GM06990 (cell line): ENCODE results near the gene PSD4.

Experiments
- DNase-seq: peaks from one replicate; pipeline ENCODE4 v3.0.0-alpha.2; 2011; ENCODE audit not compliant: insufficient read length; ENCODE audit errors: extremely low read depth
- H3K27me3 ChIP-seq: replicated peaks from 2 replicates; pipeline ENCODE4 v1.6.0; 2011; ENCODE audit warnings: low read length; ENCODE audit not compliant: control insufficient read depth, insufficient read depth
- H3K36me3 ChIP-seq: 2 replicates; pipeline ENCODE4 v1.5.1; 2011; ENCODE audit warnings: low read length; ENCODE audit not compliant: control insufficient read depth, insufficient read depth
- H3K4me3 ChIP-seq: replicated peaks from 2 replicates; pipeline ENCODE4 v1.5.1; 2011; ENCODE audit warnings: low read depth, mild to moderate bottlenecking, control low read depth, low read length
- CTCF ChIP-seq: IDR thresholded peaks from 2 replicates; pipeline ENCODE4 v1.5.1; 2011; ENCODE audit warnings: low read length, control low read depth, mild to moderate bottlenecking, inconsistent platforms; ENCODE audit not compliant: insufficient read depth, poor library complexity, severe bottlenecking

The PSD4 gene

GRCh38 chr2:113217455-113218282 is 43.9 kb downstream of the PSD4 start:
- no peak overlapping the region for H3K4me3 ChIP-seq
- H3K36me3 ChIP-seq: no peaks in the 10 kb centered on the region
- no peaks in the 10 kb centered on the region; the same call in 1 of the 2 replicates for H3K27me3 ChIP-seq
- no peak for DNase-seq
- TF ChIP-seq CTCF: no peak

DNA sequence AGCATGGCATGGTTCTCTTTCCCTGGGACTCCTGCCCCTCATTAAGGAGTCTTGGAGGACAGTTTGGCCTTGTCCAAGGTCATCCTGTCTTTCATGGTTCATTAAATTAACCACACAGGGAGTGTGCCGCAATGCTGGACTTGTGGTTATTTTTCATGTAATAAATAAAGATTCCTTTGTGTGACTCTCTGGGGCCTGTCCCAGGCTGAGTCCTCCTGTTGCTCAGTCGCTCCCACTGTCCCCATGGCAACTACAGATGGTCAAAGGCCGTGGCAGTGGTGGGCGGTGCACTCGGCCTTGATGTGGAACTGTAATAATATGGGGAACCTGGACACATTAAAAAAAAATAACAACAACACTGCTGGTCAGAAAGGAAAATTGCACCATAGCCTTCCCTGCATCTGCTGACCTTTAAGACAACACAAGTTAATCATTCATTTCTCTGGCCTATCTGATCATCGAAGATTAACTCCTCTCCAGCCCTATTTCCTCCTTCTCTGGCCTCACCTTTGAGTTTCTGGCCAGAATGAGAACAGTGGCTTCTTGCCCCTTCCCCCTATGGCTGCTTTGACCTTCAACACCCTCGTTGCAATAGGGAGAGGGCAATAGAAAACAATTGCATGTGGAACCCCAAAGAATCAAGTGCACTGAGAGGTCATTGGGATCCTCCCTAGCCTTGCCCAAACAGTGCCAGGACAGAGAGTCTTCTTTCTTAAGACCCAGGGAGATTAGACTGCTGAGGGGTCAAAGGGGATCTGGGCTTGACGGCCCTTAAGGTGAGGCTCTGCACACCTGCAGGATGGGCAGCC is 44.7 kb downstream of the PSD4 start:
- Histone ChIP-seq H3K4me3 (no peak overlapping the region), H3K36me3 (no peaks in the 10 kb centered on the region), H3K27me3 (no peaks in the 10 kb centered on the region; the same call in 1 of the 2 replicates)
- no peak for TF ChIP-seq CTCF
- no peak for DNase-seq

DNA sequence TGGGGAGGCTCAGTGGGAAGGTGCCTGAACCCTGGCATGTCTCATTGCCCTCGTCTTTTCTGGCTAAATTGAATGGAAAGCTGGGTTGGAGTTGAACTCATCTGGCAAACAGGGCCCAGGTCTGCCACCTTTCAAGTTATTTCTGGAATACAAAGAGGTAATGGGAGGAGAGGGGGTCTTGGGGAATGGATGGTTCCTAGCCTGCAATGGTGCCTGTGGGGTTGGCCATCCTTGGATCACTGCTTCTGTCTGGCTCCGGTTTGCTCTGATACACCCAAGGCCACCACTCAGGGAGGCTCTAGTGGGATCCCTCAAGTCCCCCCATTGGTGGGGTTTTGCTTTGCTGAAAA is 45.3 kb downstream of the PSD4 start:
- Histone ChIP-seq H3K36me3 (no peaks in the 10 kb centered on the region), H3K27me3 (no peaks in the 10 kb centered on the region; the same call in 1 of the 2 replicates), H3K4me3 (no peak overlapping the region)
- DNase-seq: no peak
- TF ChIP-seq CTCF: no peak

GRCh38 chr2:113219525-113219888 is 45.7 kb downstream of the PSD4 start:
- no peak overlapping the region for H3K4me3 ChIP-seq
- H3K36me3 ChIP-seq: no peaks in the 10 kb centered on the region
- DNase-seq: no peak
- H3K27me3 ChIP-seq: no peaks in the 10 kb centered on the region; the same call in 1 of the 2 replicates
- no peak for TF ChIP-seq CTCF

DNA sequence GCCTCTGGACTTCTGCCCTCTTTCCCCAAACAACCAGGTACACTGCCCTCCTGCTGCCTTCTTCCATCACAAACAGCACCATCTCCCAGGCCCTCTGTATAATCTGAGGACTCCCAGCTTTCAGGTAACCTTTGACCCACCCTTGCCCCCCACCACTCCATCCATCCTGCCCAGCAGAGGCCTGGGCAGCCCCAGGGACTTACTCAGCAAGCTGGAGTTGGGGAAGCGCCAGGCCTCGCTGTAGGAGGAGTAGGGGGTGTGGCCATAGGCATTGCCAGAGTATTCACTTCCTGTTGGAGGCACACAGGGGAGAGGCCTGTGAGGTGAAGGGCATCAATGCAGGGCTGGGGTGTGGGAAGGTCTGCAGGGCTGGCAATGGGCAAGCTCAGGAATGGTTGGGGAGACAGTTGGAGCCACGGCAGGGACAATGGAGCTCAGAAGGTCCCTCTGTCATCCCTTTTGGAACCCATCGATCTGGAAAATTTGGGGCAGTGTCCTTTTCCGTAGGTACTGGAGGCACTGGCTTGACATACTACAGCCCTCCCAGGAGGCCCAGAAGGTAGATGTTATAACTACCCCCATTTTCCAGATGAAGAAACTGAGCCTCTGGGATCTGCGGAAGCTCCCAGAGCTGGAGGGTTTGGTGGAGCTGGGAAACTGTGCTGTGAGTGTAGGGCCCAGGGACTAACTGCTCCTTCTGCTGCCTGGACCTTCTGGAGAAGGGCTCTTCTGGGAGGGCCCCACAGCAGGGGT is 46.3 kb downstream of the PSD4 start:
- TF ChIP-seq CTCF: no peak
- Histone ChIP-seq H3K27me3 (no peaks in the 10 kb centered on the region; the same call in 1 of the 2 replicates), H3K36me3 (no peaks in the 10 kb centered on the region), H3K4me3 (no peak overlapping the region)
- DNase-seq: no peak
